Keratinocyte (primary cell): ENCODE data around the gene DZIP1L.

Experiments used
- CTCF ChIP-seq, 3 experiments: IDR thresholded peaks in 1 of 3; conservative IDR thresholded peaks in 1 of 3; optimal IDR thresholded peaks in 1 of 3; 2 replicates in 2 of 3; 3 replicates in 1 of 3; pipeline versions ENCODE3 to v1.5.1; 2011; ENCODE audit warnings: low read length in 3 of 3, mild to moderate bottlenecking in 3 of 3, moderate library complexity in 2 of 3, control low read depth in 1 of 3, inconsistent platforms in 1 of 3; ENCODE audit not compliant: insufficient read depth in 2 of 3; ENCODE audit errors: extremely low read depth in 1 of 3
- EZH2 ChIP-seq: IDR thresholded peaks from one replicate; pipeline ENCODE4 v1.6.1; 2012; ENCODE audit warnings: inconsistent platforms, mild to moderate bottlenecking, low read length, moderate library complexity

DNA sequence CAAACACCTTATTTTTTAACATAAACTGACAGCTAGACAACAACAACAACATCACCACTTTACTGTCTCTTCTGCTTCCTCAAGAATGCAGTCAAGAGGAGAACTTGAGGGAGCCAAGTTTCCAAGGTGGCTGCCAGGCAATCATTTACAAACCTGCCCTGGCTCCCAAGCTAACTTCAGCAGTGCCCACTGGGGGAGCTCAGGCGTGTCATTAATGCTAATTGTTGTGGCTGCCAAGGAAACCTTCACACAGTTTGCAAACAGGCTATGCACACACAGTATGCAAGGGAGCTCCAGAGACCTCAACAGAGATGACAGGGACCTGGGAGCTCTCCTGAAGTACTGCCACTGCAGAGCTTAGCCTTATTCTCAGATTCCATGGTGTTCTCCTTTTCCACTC is 2.1 kb downstream of the DZIP1L start:
- TF ChIP-seq CTCF (optimal IDR thresholded peaks at IDR 0.05 in 1 of 3, IDR thresholded peaks at IDR 0.05 in 1 of 3, conservative IDR thresholded peaks at IDR 0.05 in 1 of 3; ENCODE audit: extremely low read depth in 1 of 3, insufficient read depth in 2 of 3, low read length in 3 of 3): no peak
- no peak for TF ChIP-seq EZH2
